Hippocampal formation (tissue), 2 donors: Measurements from ENCODE around the gene SHISA8.

Experiments used
- DNase-seq, 2 donors: peaks; one replicate each; lab custom pipeline; 2025; lab: John Stamatoyannopoulos, UW

Gene SHISA8

DNA sequence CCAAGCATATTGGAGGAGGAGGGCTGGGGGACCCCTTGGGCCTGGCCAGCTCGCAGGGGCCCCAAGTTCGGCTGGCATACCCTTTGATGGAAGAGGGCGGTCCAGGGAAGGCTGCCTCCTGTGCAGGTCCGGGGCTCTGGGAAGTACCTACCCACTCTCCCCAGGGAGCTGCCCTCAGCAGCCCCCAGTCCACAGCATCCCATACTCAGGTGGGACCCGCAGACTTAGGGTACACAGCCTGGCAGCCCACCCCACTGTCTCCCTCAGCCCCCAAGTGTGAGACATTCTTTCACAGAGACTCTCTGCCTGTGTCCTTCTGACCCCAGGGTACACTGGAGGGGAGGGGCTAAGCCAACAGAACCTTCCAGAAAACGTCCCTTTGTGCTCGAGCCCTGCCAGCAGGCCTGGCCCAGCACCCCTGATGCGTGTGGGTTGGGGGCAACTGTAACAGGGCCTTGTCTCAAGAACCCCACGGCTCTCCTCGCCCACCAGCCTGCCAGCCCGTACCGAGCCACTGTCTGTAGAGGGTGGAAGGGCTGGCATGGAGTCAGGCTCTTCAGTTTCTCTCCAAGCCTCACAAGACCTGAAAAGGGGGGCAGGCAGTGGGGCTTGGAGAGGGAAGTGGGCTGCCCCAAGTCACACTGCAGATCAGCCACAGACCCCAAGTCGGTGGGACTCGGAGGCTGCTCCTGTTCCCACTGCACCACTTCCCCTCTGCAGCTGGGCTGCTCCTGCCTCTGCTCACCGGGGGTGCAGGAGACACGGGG, 18.7 kb upstream of the SHISA8 start:
- no peak for DNase-seq

GRCh38 chr22:41932353-41932752, 17.5 kb upstream of the SHISA8 start:
- no peak for DNase-seq

DNA sequence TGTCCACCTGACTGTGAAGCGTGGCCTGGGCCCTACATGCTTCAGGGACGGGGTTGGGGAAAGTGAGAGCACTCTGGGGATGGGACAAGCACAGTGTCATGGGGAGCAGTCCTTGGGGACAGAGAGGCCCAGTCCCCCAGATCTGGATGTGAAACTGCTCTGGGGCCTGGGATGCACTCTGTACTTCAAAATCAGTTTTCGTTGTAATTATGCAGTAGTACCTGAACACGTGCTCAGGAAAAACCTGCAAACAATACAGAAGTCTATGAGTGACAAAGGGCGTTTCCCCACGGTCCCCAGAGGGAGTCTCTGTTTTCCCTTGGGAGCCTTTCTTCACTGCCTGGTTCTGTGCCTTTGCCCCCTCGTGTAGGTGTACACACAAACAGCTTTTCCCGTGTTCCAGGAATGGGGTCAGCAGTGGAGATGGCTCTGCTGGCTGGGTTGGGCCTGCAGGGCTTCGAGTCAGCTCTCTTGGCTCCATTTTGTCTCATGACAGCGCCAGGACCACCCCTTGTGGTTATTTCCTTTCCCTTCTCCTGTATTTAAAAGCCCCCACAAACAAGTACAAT, 16.9 kb upstream of the SHISA8 start:
- no peak for DNase-seq

- DNase-seq: no peak
These were observed 14.5 kb upstream of the SHISA8 start for GRCh38 chr22:41929418-41929810.

DNA sequence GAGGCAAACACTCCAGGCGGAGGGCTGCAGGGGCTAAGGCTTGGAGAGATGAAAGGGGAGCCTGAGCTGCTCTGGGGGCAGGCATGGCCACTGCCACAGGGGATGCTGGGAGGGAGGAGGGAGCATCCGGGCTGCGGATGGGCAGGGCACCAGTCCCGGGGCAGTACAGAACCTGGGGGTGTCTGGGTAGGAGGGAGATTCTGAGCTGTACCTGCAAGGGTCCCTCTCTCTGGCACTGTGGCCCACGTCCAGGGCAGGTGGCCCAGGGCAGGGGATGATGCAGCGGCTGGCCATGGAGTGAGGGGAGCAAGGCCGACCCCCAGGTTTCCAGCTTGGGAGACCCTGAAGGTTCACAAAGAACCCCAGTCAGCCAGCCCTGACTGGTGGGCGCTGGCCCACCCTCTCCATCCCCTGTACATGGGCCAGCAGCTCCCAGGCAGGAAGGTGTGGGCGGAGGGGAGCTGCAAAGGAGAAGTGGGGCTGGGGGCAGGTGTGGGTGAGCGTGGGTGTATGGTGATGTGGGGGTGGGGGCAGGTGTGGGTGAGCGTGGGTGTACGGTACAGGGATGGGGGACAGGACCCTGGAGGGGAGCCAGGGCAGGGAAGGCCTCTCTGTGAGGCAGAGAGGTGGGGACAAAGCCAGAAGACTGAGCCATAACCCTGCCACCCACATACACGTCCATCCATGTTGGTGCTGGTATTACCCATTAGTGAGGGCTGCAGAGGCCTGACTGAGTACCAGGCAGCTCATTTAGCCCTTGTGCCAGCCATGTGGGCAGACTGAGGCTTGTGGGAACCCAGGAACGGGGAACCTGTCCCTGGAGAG, 13.9 kb upstream of the SHISA8 start:
- DNase-seq: no peak

- DNase-seq: no peak
These were observed 12.9 kb upstream of the SHISA8 start for GRCh38 chr22:41927813-41928212.

GRCh38 chr22:41925783-41926460, 11.0 kb upstream of the SHISA8 start:
- peak in 1 of 2 donors; percentile 30 for DNase-seq

- DNase-seq: no peak
These were observed 8.9 kb upstream of the SHISA8 start for GRCh38 chr22:41923595-41924276.

DNA sequence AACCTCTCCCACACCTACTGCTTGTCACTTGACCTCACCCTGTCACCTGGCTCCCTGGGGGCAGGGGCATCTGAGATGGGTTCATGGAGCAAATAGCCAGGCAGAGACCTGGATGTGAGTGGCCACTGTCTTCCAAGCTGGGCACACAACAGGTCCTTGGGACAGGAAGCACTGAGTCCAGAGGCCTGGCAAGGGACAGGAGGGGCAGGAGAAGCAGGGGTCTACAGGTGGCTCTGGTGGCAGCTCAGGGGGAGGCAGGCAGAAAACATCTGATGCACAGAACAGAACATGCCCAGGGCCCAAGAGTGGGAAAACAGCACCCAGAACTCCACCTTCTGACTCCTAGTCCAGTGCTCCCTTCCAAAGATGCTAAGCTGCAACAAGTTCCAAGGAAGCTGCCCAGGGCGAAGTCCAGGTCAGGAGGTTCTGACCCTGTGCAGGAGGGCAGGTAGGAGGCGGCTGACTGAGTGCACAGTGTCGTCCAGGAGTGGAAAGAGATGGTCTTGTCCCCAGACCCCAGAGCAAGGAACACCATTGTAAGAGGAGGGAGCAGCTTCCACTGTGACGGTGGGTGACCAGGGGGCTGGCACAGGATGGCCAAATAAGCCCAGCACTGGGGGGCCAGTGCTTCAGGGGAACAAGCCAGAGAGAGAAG, 8.2 kb upstream of the SHISA8 start:
- no peak for DNase-seq

DNA sequence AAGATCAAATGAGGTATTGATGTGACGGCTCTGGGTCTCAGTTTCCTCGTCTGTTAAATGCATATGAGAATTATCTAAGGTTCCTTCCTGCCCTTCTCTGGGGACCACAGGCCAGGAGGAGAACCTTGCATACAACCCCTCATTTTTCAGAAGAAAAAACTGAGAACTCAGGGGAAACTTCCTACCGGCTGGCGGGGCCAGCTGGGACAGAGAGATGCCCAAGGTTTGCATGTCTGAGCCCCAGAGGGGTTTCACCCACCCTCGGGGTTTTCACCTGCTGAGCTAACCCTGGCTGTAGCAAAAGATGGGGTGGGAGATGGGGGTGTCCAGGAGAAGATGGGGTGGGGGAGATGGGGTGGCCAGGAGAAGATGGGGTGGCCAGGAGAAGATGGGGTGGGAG, 7.5 kb upstream of the SHISA8 start:
- no peak for DNase-seq

DNA sequence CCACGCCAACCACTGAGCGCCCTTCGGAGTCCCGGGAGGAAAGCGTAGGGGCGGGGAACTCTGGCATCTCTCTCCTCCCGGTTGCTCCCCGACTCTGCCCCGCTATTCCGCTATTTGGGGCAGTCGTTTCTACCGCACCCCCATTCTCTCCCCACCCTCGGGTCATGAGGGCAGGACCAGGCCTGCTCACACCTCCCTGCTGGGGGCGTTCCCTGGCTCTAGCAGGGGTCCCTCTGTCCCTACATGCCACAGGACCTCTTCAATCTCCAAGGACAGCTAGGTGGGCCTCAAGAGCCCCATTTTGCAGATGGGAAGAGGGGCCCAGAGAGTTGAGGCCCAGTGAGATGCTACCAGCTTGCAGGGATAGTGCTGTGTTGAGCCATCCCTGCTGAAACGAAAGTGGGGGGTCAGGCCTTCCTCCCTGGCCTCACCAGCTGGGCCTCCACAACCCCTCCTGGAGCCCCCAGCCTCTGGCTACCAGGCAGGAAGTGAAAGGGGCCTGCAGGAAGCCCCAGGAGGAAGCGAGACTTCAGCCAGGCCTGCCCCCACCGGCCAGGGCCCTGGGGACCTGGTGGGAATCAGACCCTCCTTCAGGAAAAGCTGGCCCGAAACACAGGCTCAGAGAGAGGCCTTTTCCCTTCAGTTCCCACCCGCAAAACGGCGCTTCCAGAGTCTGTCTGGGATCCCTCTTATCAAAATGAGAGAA, 5.5 kb upstream of the SHISA8 start:
- DNase-seq: peak in 1 of 2 donors; percentile 28

GRCh38 chr22:41919357-41920224, 4.7 kb upstream of the SHISA8 start:
- no peak for DNase-seq

GRCh38 chr22:41917903-41918791, 3.3 kb upstream of the SHISA8 start:
- DNase-seq: peak in 1 of 2 donors; percentile 16

- DNase-seq: no peak
These were observed 2.6 kb upstream of the SHISA8 start for GRCh38 chr22:41917375-41917902.

GRCh38 chr22:41916745-41917358, 2.0 kb upstream of the SHISA8 start:
- DNase-seq: no peak

DNA sequence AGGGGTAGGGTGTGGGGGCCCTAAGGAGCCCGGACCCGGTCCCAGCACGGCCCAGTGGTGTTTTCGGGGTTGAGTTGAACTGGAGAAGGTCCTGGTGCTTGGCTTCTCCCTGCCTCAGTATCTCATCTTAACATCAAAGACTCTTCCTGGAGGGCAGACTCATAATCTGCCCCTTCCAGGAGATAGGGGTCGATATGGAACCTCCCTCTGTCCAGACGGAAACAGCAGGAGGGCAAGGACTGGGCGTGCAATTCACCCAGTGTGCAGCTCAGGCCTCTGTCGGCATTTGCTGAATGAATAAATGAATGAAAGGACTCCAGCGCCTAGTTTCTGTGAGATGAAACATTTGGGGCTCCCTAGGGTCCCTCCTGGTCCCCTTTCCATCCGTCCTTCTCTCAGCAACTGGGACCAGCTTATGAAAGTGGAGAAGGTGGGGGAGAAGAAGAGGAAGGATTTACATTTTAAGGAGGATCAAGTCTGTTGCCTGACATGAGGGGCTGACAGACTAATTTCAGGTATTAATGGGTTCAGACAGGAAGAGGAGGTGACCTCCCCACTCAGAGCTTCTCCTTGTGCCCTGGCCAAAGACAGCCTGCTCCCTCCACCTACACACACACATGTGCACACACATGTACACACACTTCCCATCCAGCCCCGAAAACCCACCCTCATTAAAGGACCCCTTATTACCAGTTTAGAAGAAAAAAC, 1.1 kb upstream of the SHISA8 start:
- no peak for DNase-seq

- DNase-seq: no peak
These were observed 251 bp downstream of the SHISA8 start for GRCh38 chr22:41914611-41915034.
